CD4-positive, alpha-beta T cell treated with Interleukin-6 at 100 ng/mL for 8 hours (primary cell): ENCODE results near the gene CD300A.

Source experiments
- DNase-seq: peaks from one replicate; pipeline ENCODE4 v3.0.0-alpha.2; 2020; ENCODE audit warnings: mixed read lengths, low spot score

The CD300A gene

GRCh38 chr17:74439691-74440567 lies 26.5 kb upstream of the CD300A start:
- no peak for DNase-seq

DNA sequence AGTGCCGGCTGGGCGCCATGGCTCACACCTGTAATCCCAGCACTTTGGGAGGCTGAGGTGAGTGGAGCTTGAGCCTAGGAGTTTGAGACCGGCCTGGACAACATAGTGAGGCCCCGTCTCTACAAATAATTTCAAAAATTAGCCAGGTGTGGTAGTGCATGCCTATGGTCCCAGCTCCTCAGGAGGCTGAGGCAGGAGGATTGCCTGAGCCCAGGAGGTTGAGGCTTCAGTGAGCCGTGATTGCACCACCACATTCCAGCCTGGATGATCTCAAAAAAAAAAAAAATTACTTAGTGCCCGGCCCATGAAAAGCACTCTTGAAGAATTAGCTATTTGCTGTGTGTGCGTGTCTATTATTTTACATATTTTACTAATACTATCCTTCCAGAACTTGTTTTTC lies 24.9 kb upstream of the CD300A start:
- no peak for DNase-seq

- DNase-seq: no peak
These were observed 24.2 kb upstream of the CD300A start for GRCh38 chr17:74442291-74442669.

DNA sequence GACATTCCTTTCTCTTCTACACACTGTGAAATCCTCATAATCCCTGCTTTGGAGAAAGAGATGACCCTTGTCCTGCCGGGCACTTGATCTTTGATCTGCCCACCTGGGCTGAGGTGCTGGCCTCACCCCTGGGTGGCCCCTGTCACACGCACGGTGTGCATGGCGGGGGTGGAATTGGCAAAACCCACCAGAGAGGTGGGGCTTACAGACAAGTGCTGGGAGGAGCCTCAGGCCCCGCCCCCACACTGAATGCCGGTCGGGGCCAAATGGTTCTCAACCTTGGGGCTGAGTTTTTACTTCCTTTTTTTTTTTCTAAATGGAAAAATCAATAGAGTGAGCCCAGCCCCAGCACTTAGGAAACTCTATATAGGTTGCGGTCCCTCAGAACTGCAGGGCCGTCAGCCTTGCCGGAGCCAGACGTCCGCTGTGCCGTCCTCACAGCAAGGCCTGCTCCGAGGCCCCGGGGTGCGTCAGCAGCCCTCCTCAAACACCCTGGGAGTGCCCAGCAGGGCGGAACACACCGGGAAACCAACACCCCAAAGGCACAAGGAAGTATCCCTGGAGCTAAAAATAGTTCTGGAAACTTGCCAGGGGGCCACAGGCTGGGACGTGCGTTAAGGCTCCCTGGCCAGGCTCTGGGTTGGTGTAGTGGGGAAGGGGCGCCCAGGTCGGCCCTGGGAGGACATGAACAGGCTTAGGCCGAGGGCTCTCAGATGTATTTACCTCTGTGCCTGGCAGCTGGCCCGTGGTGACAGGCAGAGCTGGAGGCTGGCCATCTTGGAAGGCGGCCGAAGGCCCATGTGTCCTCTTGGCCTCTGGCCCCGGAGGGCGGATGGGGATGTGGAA lies 23.5 kb upstream of the CD300A start:
- DNase-seq: no peak

DNA sequence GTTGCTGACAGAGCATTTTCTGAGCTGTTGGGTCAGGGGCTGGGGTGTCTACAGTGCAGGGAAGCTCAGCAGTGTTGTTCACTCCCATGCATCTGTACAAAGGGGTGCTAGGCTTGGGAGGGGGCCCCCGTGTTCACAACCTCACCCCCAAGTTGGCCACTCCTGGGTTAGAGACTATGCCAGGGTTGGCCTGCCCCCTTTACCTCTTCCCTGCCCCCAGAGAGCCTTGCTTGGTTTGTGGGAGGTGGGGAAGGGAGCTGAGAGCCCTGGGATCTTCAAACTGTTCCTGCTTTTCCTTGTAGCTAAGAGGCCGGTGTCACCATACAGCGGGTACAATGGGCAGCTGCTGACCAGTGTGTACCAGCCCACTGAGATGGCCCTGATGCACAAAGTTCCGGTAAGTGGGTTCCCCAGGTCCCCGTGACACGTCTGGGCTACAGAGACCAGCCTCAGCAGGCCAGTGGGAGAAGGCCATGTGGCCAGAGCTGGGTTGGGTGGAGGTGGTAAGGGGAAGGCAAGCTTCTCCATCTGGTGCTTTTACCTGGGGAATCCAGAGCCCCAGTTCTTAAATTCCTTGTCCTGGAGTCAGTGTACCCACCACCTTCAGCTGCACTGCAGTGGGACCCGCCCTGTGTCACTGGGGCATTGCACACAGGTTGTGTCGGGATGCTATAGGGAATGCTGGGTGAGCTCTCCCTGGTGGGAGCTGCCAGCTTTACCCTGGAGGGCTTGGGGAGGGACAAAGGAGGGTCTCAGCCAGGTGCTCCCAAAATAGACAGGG lies 22.7 kb upstream of the CD300A start:
- DNase-seq: no peak

DNA sequence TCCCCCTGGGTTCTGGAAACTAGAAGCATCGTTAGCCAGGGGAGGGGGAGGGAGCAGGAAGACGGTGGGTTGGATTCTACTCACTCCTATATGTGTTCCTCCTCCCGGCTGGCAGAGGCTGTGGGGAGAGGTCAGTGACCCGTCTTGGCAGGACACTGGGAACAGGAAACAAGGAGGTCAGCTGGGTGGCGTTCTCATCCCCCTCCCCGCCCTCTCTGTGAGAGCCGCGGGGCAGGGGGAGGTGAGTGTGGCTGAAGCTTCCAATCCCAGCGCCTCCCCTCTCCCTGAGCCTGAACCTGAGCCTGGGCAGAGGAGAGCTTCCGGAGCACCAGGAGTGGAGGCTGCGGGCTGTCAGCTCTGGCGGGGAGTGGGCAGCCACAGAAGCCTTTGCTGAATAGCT lies 22.0 kb upstream of the CD300A start:
- no peak for DNase-seq

GRCh38 chr17:74445158-74445557 lies 21.3 kb upstream of the CD300A start:
- no peak for DNase-seq

- no peak for DNase-seq
These were observed 19.6 kb upstream of the CD300A start for GRCh38 chr17:74446551-74447500.

DNA sequence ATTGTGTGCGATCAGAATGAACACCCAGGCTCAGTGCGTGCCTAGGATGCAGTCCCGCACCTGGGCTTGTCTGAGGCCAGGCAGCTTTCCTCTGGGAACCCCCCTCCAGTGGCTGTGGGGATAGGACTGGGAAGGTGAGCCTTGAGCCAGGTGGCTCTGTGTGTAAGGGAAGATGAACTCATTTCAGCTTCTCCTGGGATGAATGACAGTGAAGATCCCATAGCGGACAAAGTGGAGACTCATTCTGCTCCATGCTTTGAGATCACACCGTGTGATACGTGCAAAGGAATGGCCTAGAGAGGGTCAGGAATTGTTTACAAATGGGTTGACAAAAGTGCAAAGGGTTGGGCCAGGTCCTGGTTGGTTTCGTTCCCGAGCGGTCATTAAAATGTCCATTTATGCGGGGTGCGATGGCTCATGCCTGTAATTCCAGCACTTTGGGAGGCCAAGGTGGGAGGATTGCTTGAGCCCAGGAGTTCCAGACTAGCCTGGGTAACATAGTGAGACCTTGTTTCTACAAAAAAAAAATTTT lies 18.7 kb upstream of the CD300A start:
- no peak for DNase-seq

GRCh38 chr17:74448756-74449155 lies 17.7 kb upstream of the CD300A start:
- no peak for DNase-seq

GRCh38 chr17:74449306-74449705 lies 17.1 kb upstream of the CD300A start:
- DNase-seq: no peak

- DNase-seq: no peak
These were observed 16.7 kb upstream of the CD300A start for GRCh38 chr17:74449773-74450172.

- no peak for DNase-seq
These were observed 16.2 kb upstream of the CD300A start for GRCh38 chr17:74450231-74450630.

DNA sequence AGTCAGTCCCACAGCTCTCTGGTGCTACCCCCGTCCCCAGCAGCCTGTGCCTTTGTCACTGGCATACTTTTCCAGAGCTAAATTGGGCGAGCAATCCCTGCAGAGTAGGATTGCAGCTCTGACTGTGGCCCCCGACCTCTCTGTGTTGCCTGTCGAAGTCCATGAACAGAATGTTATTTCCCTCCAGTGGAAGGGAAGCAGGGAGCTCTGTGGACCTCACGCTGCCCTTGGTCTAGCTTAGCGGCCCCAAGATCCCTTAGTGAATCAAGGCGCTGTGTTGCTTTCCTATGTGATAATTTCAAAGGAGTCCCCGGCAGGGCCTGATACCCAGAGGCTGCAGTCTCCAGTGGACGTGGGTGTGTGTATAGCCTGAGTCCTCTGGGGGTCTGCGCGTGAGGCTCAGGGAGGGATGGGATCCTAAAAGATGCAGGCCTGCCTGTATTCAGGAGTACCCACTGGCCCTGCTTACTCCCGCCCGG lies 15.5 kb upstream of the CD300A start:
- no peak for DNase-seq

DNA sequence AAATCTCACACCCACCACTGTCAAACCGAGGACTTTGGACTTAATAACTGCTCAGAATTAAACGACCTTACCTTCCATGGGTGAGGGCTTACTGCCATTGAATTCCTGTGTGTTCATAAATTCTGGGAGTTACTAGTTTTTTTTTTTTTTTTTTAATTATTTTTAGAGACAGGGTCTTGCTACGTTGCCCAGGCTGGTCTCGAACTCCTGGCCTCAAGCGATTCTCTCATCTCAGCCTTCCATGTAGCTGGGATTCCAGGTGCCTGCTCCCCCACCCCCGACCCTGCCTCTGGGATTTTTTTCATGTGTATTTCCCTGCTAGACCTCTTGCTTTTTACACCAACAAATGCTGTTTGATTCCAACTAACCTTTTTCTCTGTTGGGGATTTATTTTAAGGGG lies 14.9 kb upstream of the CD300A start:
- DNase-seq: no peak

- DNase-seq: no peak
These were observed 14.2 kb upstream of the CD300A start for GRCh38 chr17:74452033-74452840.

GRCh38 chr17:74452841-74453661 lies 13.4 kb upstream of the CD300A start:
- no peak for DNase-seq

DNA sequence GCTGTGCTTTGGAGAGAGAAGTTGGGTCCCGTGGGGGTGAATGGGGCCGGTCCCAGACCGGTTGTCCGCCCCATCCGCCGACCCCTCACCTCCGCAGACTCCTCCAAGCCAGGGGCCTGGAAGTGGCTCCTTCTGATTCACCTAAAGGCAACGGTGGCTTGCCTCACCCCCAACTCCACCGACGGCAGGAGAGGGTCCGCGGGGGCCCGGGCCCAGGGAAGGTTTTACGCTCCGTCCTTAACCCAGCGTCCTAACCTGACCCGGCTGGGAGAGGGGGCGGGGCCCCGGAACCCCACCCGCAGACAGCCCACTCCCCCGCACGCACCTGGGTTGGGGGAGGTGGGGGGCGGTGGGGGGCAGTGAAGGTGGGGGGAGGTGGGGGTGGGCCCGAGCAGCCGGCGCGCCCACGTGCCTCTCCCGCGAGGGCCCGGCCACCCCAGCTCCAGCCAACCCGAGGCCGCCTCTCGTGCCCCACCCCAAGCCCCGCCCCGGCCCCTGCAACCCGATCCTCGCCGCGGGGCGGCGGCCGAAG lies 12.7 kb upstream of the CD300A start:
- DNase-seq: peak; percentile 67
